Esophagus squamous epithelium (tissue), 5 donors: Measurements from ENCODE around the gene SERPINA1. TPM values are rescaled to one million over a fixed set of nuclear protein-coding genes. Genes with fewer than 3 reads are reported as not detected.

ENCODE experiments used
- DNase-seq: peaks from one replicate; lab custom pipeline; 2025; lab: John Stamatoyannopoulos, UW
- H3K27ac ChIP-seq, 4 donors: fragments of 200-600 bp; sonication (generic); one replicate each; pipeline ENCODE4 v1.5.1; 2016 to 2019; ENCODE audit warnings: mild to moderate bottlenecking in 1 of 4
- H3K27me3 ChIP-seq, 4 donors: fragments of 200-600 bp; sonication (generic); 1 replicate in 3 of 4; 2 replicates in 1 of 4; pipeline versions ENCODE4 v1.5.1 to v1.6.0; 2017 to 2021; ENCODE audit warnings: antibody characterized with exemption in 1 of 4
- H3K36me3 ChIP-seq, 3 donors: fragments of 200-600 bp; sonication (generic); one replicate each; pipeline ENCODE4 v1.5.1; 2016 to 2019
- H3K4me1 ChIP-seq, 3 donors: fragments of 200-600 bp; sonication (generic); one replicate each; pipeline ENCODE4 v1.5.1; 2017 to 2019
- H3K4me3 ChIP-seq, 4 donors: fragments of 200-600 bp; sonication (generic); 1 replicate in 3 of 4; 2 replicates in 1 of 4; pipeline ENCODE4 v1.5.1; 2016 to 2019; ENCODE audit warnings: mild to moderate bottlenecking in 2 of 4, moderate library complexity in 1 of 4
- H3K9me3 ChIP-seq, 3 donors: fragments of 200-600 bp; sonication (generic); one replicate each; pipeline ENCODE4 v1.5.1; 2016 to 2019
- POLR2A ChIP-seq, 4 donors: fragments of 450-650 bp; IDR thresholded peaks; one replicate each; pipeline ENCODE4 v1.6.1; 2017; ENCODE audit warnings: antibody characterized with exemption in 4 of 4, mild to moderate bottlenecking in 4 of 4, moderate library complexity in 3 of 4
- WGBS, 2 donors: methylation state at CpG; one replicate each; pipeline ENCODE4 v1.1.5; 2018; 5-methylcytosine and 5-hydroxymethylcytosine counted together
- intact Hi-C: fragments of 100-400 bp; cut with DNase I; formaldehyde crosslinking; loops from one replicate; pipeline ENCODE4 v1.15.0; 2022
- total RNA-seq, 4 donors: library from RNA; depleted of rRNA; stranded (reverse); fragments of >200 nt; gene quantifications; one replicate each; pipeline ENCODE4 v1.1.0, GENCODE V29; 2016
- TF ChIP-seq, protein P1 (sequence below), 6 experiments: fragments of 450-650 bp in 4 of 6; fragments of 200-600 bp in 2 of 6; sonication (generic) in 2 of 6; IDR thresholded peaks; one replicate each; pipeline ENCODE4 v1.5.1; 2016 to 2019; ENCODE audit warnings: antibody characterized with exemption in 6 of 6, mild to moderate bottlenecking in 4 of 6, moderate library complexity in 4 of 6
- donor health status: DM: yes; HTN: yes; CAD: no.

Gene SERPINA1
- total RNA-seq, 4 donors from 2014 or later, result 1.7 to 16.4 (median 5.8) TPM

GRCh38 chr14:94390372-94391086 lies 2.1 kb upstream of the SERPINA1 start:
- Histone ChIP-seq H3K9me3 (no peaks in the 10 kb centered on the region), H3K36me3 (no peaks in the 10 kb centered on the region), H3K27me3 (no peaks in the 10 kb centered on the region), H3K27ac (peak overlapping the region in 2 of 4 donors; percentile 25), H3K4me1 (peaks cover 7 to 12% (median 10%) of the 10 kb centered on the region in 3 donors), H3K4me3 (peak overlapping the region in 1 of 4 donors; percentile 38)
- intact Hi-C loops, result no loop called here
- no peak for DNase-seq
- WGBS, 2 donors, result 23% methylated on average over 5 of the region's 12 CpGs; no CpG with 5 or more reads in 1 of the 2 donors
- TF ChIP-seq, protein P1, sequence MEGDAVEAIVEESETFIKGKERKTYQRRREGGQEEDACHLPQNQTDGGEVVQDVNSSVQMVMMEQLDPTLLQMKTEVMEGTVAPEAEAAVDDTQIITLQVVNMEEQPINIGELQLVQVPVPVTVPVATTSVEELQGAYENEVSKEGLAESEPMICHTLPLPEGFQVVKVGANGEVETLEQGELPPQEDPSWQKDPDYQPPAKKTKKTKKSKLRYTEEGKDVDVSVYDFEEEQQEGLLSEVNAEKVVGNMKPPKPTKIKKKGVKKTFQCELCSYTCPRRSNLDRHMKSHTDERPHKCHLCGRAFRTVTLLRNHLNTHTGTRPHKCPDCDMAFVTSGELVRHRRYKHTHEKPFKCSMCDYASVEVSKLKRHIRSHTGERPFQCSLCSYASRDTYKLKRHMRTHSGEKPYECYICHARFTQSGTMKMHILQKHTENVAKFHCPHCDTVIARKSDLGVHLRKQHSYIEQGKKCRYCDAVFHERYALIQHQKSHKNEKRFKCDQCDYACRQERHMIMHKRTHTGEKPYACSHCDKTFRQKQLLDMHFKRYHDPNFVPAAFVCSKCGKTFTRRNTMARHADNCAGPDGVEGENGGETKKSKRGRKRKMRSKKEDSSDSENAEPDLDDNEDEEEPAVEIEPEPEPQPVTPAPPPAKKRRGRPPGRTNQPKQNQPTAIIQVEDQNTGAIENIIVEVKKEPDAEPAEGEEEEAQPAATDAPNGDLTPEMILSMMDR (IDR thresholded peaks at IDR 0.05), result no peak
- peak in 1 of 4 donors; percentile 9 for TF ChIP-seq POLR2A (IDR thresholded peaks at IDR 0.05)

DNA sequence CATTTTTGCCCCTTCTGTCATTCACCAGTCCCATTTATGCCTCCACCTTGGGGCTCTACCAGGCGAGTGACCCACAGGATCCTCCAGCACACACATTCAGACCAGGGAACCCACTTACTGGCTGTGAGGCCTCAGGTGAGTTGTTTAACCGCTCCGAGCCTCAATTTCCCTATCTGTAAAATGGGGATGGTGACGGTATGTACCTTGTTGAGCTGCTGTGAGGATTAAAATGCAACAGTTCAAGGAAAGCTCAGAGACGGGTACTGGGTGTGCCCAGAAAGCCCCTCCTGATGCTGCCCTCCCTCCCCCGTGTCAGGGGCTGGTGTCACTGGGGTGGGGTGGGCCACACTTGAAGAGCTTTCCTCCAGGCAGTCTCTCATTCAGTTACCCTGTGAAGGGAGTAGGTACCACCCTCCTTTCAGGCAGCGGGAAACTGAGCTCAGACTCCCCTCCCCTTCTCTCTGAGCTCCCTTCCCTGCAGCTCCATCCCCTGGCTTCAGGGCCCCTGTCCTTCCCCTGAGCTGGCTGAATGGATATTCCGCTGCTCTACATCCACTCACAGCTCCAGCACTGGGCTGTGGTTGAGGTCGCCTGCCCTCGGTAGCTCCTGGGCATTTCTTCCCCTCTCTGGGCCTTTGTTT lies 1.4 kb upstream of the SERPINA1 start:
- no peak for DNase-seq
- 81 to 91% methylated on average over 5 to 9 of the region's 10 CpGs for WGBS, 2 donors
- no peak for TF ChIP-seq POLR2A (IDR thresholded peaks at IDR 0.05)
- TF ChIP-seq, protein P1 (IDR thresholded peaks at IDR 0.05), result no peak
- Histone ChIP-seq H3K36me3 (no peaks in the 10 kb centered on the region), H3K4me1 (peaks cover 7 to 12% (median 8%) of the 10 kb centered on the region in 3 donors), H3K27ac (peak overlapping the region in 1 of 4 donors; percentile 25), H3K27me3 (no peaks in the 10 kb centered on the region), H3K9me3 (no peaks in the 10 kb centered on the region), H3K4me3 (peak overlapping the region in 1 of 4 donors; percentile 38)
- intact Hi-C loops, result no loop called here

DNA sequence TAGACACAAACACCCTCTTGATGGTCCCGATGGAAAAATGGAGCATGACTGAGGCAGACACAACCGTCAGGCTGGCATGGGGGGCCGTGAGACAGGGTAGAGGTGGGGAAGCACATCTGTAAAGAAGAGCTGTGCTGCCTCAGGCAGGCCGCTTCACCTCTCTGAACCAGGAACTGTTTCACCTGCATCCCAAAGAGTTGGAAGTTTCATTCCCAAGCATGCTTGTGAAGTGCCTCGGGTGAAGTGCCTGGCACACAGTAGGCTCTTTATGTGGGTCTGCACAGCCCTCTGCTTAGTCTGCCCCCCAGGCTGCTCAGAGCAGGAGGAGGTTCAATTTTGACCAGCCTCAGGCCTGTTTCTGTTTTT lies 685 bp upstream of the SERPINA1 start:
- intact Hi-C loops, result no loop called here
- DNase-seq, result no peak
- no peak overlapping the region for H3K27ac ChIP-seq
- H3K36me3 ChIP-seq, result no peaks in the 10 kb centered on the region
- no peak for TF ChIP-seq POLR2A (IDR thresholded peaks at IDR 0.05)
- TF ChIP-seq, protein P1 (IDR thresholded peaks at IDR 0.05), result no peak
- no peak overlapping the region for H3K4me3 ChIP-seq
- peaks cover 7 to 17% (median 8%) of the 10 kb centered on the region in 3 donors for H3K4me1 ChIP-seq
- H3K27me3 ChIP-seq, result no peaks in the 10 kb centered on the region
- WGBS, 2 donors, result 72 to 88% methylated on average over 2 to 5 of the region's 5 CpGs
- no peaks in the 10 kb centered on the region for H3K9me3 ChIP-seq

GRCh38 chr14:94388027-94388383 lies 397 bp downstream of the SERPINA1 start:
- Histone ChIP-seq H3K27me3 (no peaks in the 10 kb centered on the region), H3K9me3 (no peaks in the 10 kb centered on the region), H3K36me3 (no peaks in the 10 kb centered on the region), H3K27ac (no peak overlapping the region), H3K4me3 (no peak overlapping the region), H3K4me1 (peaks cover 7 to 21% (median 8%) of the 10 kb centered on the region in 3 donors)
- DNase-seq, result no peak
- 78 to 100% methylated on average over 2 to 4 of the region's 6 CpGs for WGBS, 2 donors
- TF ChIP-seq, protein P1 (IDR thresholded peaks at IDR 0.05), result no peak
- no peak for TF ChIP-seq POLR2A (IDR thresholded peaks at IDR 0.05)
- intact Hi-C loops, result no loop called here
